IPS-15b (cell line): ENCODE results near the gene FREM1.

Experiments used
- H3K27me3 ChIP-seq: one replicate; pipeline ENCODE4 v1.6.1; 2013; ENCODE audit warnings: low read length; ENCODE audit not compliant: control insufficient read depth, insufficient read depth
- H3K36me3 ChIP-seq: one replicate; pipeline ENCODE4 v1.6.1; 2013; ENCODE audit warnings: low read length; ENCODE audit not compliant: control insufficient read depth, insufficient read depth
- H3K4me1 ChIP-seq: one replicate; pipeline ENCODE4 v1.6.1; 2013; ENCODE audit warnings: mild to moderate bottlenecking, low read length; ENCODE audit not compliant: control insufficient read depth, insufficient read depth
- H3K4me3 ChIP-seq: one replicate; pipeline ENCODE4 v1.5.1; 2013; ENCODE audit warnings: low read depth, low read length
- H3K9ac ChIP-seq: one replicate; pipeline ENCODE4 v1.6.1; 2013; ENCODE audit warnings: low read depth, mild to moderate bottlenecking, low read length
- H3K9me3 ChIP-seq: one replicate; pipeline ENCODE4 v1.6.1; 2013; ENCODE audit warnings: mild to moderate bottlenecking, low read length; ENCODE audit not compliant: control insufficient read depth, insufficient read depth

The FREM1 gene

GRCh38 chr9:14778565-14778964 lies 131.7 kb downstream of the FREM1 start:
- H3K27me3 ChIP-seq, result no peaks in the 10 kb centered on the region
- no peak overlapping the region for H3K9ac ChIP-seq
- no peak overlapping the region for H3K4me3 ChIP-seq
- no peaks in the 10 kb centered on the region for H3K36me3 ChIP-seq
- peaks cover 2% of the 10 kb centered on the region for H3K4me1 ChIP-seq
- no peaks in the 10 kb centered on the region for H3K9me3 ChIP-seq

GRCh38 chr9:14775917-14776316 lies 134.3 kb downstream of the FREM1 start:
- Histone ChIP-seq H3K4me1 (no peaks in the 10 kb centered on the region), H3K27me3 (no peaks in the 10 kb centered on the region), H3K4me3 (no peak overlapping the region), H3K9me3 (no peaks in the 10 kb centered on the region), H3K36me3 (no peaks in the 10 kb centered on the region), H3K9ac (no peak overlapping the region)

DNA sequence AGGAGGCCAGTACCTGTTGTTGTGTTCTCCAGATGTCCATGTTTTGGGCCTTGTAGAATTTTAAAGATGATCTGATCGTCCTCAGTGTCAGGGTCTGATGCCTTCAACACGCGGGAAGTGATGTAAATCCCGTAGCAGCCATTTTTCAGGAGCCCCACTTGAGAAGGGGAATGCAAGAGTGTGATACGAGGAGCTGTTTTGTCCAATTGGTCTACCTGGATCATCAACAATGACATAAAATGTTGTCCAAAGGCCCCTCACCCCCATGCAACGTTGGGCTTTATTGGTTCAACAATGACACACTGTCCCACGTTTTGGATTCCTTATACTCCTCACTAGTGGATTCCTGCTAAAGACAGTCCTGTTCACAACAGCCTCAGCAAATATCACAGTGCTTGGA lies 139.6 kb downstream of the FREM1 start:
- no peaks in the 10 kb centered on the region for H3K9me3 ChIP-seq
- H3K4me3 ChIP-seq, result no peak overlapping the region
- H3K36me3 ChIP-seq, result no peaks in the 10 kb centered on the region
- no peaks in the 10 kb centered on the region for H3K4me1 ChIP-seq
- H3K9ac ChIP-seq, result no peak overlapping the region
- no peaks in the 10 kb centered on the region for H3K27me3 ChIP-seq

- H3K36me3 ChIP-seq, result no peaks in the 10 kb centered on the region
- no peaks in the 10 kb centered on the region for H3K27me3 ChIP-seq
- no peaks in the 10 kb centered on the region for H3K4me1 ChIP-seq
- no peak overlapping the region for H3K9ac ChIP-seq
- H3K9me3 ChIP-seq, result no peaks in the 10 kb centered on the region
- H3K4me3 ChIP-seq, result no peak overlapping the region
Measured at GRCh38 chr9:14769230-14769571, 141.0 kb downstream of the FREM1 start.

DNA sequence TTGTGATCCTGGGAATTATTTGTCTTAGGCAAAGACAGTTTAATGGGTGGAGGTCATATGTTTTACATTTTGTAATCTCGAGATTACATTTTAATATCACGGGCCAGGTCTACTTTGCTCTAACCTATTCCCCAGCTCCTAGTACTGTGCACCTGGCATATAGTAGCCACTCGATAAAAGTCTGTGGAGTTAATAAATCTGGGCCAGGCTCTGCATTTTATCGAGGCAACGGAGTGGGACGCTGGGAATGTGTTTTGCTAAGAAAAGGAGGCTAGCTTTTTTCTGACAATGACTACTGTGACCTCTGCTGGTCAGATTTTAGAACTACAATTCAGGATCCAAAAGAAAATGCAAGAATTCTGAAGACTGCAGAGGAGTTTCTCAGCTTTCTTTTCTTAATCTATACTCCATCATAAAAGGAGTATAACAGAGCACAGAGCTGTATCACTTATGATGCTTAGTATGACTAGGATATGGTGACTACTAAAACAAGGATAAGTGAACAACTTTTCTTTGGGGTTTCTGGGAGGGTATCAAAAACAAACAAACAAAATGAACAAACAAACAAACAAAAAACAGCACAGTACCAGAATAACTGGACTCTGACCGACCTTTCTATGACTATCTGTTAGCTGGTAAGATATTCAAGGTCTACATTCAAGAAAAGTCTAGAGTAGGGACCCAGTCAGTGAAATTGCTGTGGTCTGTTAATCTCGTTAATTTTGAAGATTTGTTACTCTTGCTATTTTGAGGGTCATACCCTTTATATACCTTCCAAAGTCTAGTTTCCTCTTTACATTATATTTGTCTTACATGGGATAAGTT lies 141.6 kb downstream of the FREM1 start:
- Histone ChIP-seq H3K9ac (no peak overlapping the region), H3K36me3 (no peaks in the 10 kb centered on the region), H3K9me3 (no peaks in the 10 kb centered on the region), H3K4me1 (no peaks in the 10 kb centered on the region), H3K27me3 (no peaks in the 10 kb centered on the region), H3K4me3 (no peak overlapping the region)

- Histone ChIP-seq H3K36me3 (no peaks in the 10 kb centered on the region), H3K9ac (no peak overlapping the region), H3K9me3 (no peaks in the 10 kb centered on the region), H3K27me3 (no peaks in the 10 kb centered on the region), H3K4me3 (no peak overlapping the region), H3K4me1 (no peaks in the 10 kb centered on the region)
Measured at GRCh38 chr9:14766299-14766698, 143.9 kb downstream of the FREM1 start.

DNA sequence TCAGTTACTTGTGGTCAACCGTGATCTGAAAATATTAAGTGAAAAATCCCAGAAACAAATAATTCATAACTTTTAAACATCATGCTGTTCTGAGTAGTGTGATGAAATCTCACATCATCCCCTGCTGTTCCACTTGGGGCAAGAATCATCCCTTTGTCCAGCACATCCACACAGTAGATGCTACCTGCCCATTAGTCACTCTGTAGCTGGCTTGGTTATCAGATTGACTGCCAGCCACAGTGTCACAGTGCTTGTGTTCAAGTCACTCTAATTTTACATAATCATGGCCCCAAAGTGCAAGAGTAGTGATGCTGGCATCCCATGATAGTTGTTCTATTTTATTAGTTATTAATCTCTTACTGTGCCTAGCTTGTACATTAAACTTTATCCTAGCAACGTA lies 148.6 kb downstream of the FREM1 start:
- Histone ChIP-seq H3K4me3 (no peak overlapping the region), H3K27me3 (no peaks in the 10 kb centered on the region), H3K9ac (no peak overlapping the region), H3K4me1 (no peaks in the 10 kb centered on the region), H3K9me3 (no peaks in the 10 kb centered on the region), H3K36me3 (no peaks in the 10 kb centered on the region)

- Histone ChIP-seq H3K4me1 (no peaks in the 10 kb centered on the region), H3K36me3 (no peaks in the 10 kb centered on the region), H3K9ac (no peak overlapping the region), H3K9me3 (no peaks in the 10 kb centered on the region), H3K4me3 (no peak overlapping the region), H3K27me3 (no peaks in the 10 kb centered on the region)
Measured at GRCh38 chr9:14760060-14760459, 150.2 kb downstream of the FREM1 start.

GRCh38 chr9:14756291-14756690 lies 153.9 kb downstream of the FREM1 start:
- Histone ChIP-seq H3K36me3 (no peaks in the 10 kb centered on the region), H3K4me1 (no peaks in the 10 kb centered on the region), H3K9me3 (no peaks in the 10 kb centered on the region), H3K9ac (no peak overlapping the region), H3K27me3 (no peaks in the 10 kb centered on the region), H3K4me3 (no peak overlapping the region)

GRCh38 chr9:14752871-14753270 lies 157.4 kb downstream of the FREM1 start:
- Histone ChIP-seq H3K36me3 (no peaks in the 10 kb centered on the region), H3K9me3 (no peaks in the 10 kb centered on the region), H3K9ac (no peak overlapping the region), H3K4me3 (no peak overlapping the region), H3K4me1 (peaks cover 9% of the 10 kb centered on the region), H3K27me3 (no peaks in the 10 kb centered on the region)

GRCh38 chr9:14752271-14752670 lies 158.0 kb downstream of the FREM1 start:
- Histone ChIP-seq H3K9me3 (no peaks in the 10 kb centered on the region), H3K4me3 (no peak overlapping the region), H3K9ac (no peak overlapping the region), H3K27me3 (no peaks in the 10 kb centered on the region), H3K4me1 (peaks cover 9% of the 10 kb centered on the region), H3K36me3 (no peaks in the 10 kb centered on the region)

DNA sequence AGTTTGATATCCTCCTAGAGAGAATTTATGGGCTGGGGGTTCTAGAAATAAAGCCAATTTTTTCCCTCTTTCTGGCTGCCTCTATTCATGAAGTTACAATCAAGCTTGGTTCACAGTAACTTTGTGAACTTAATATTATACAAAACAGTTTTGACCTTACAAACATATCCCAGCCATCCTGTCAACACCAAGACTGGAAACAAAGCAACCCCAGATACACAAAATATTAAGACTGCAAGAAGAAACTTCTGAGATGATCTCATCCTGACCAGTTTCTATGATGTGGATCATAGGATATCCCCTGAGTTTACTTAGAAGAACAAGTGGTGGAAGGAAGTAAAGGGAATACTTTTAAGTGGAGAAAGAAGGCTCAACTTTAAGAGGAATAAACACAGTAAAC lies 159.4 kb downstream of the FREM1 start:
- H3K4me1 ChIP-seq, result peaks cover 9% of the 10 kb centered on the region
- no peak overlapping the region for H3K4me3 ChIP-seq
- no peaks in the 10 kb centered on the region for H3K9me3 ChIP-seq
- H3K27me3 ChIP-seq, result no peaks in the 10 kb centered on the region
- H3K36me3 ChIP-seq, result no peaks in the 10 kb centered on the region
- H3K9ac ChIP-seq, result no peak overlapping the region
